ENCODE data around the gene HDAC4. TPM values are rescaled to one million over a fixed set of nuclear protein-coding genes. Genes with fewer than 3 reads are reported as not detected.

HDAC4 gene
- total RNA-seq, 1 experiment from 2014 or later: 47.6 TPM

- Histone ChIP-seq H2AFZ (ENCODE audit: low read depth, low read length, poor library complexity, severe bottlenecking) (no peak overlapping the region), H3K4me1 (ENCODE audit: control insufficient read depth in 1 of 2, insufficient read depth in 2 of 2, low read length in 2 of 2) (peaks cover 65 to 93% of the 10 kb centered on the region in 2 experiments), H3K4me2 (ENCODE audit: low read length) (peak overlapping the region; percentile 94), H3K9ac (ENCODE audit: low read length) (peak overlapping the region; percentile 81), H3K27me3 (ENCODE audit: insufficient read depth, low read length) (no peaks in the 10 kb centered on the region), H3K27ac (ENCODE audit: low read depth, low read length) (peak overlapping the region; percentile 84), H3K4me3 (replicated peaks in 1 of 2; ENCODE audit: low read depth in 1 of 2, low read length in 2 of 2) (peak overlapping the region; percentile 49 to 59), H3K9me3 (ENCODE audit: control insufficient read depth in 1 of 2, insufficient read depth in 1 of 2, low read depth in 1 of 2, low read length in 2 of 2) (no peaks in the 10 kb centered on the region), H4K20me1 (ENCODE audit: insufficient read depth) (no peaks in the 10 kb centered on the region), H3K36me3 (ENCODE audit: control insufficient read depth in 1 of 2, insufficient read depth in 2 of 2, low read length in 2 of 2) (no peaks in the 10 kb centered on the region), H3K79me2 (ENCODE audit: insufficient read depth, low read length) (peaks cover 78% of the 10 kb centered on the region), H3K9me2 (ENCODE audit: insufficient read depth) (no peaks in the 10 kb centered on the region)
- TF ChIP-seq SP1 (IDR thresholded peaks at IDR 0.05; ENCODE audit: low read depth) (no peak), TCF7L2 (IDR thresholded peaks at IDR 0.05; ENCODE audit: borderline replicate concordance, extremely low read depth, insufficient read depth, insufficient read length) (no peak), SRF (IDR thresholded peaks at IDR 0.05; ENCODE audit: low read depth) (no peak), YY1 (IDR thresholded peaks at IDR 0.05; ENCODE audit: extremely low read depth, insufficient replicate concordance, low read depth, low read length) (peak; percentile 6), FOSL1 (IDR thresholded peaks at IDR 0.05; ENCODE audit: low read depth) (no peak), ZBTB33 (IDR thresholded peaks at IDR 0.05; ENCODE audit: extremely low read depth, insufficient replicate concordance, low read length) (peak; percentile 1), MAX (IDR thresholded peaks at IDR 0.05) (no peak), POLR2AphosphoS5 (IDR thresholded peaks at IDR 0.05; ENCODE audit: low read depth, low read length) (peak; percentile 56; the same call in 1 of the 2 replicates), EZH2phosphoT487 (IDR thresholded peaks at IDR 0.05; ENCODE audit: borderline replicate concordance) (no peak), CBX3 (IDR thresholded peaks at IDR 0.05; ENCODE audit: low read depth) (no peak), CTCF (IDR thresholded peaks at IDR 0.05 in 2 of 3, conservative IDR thresholded peaks at IDR 0.05 in 1 of 3; ENCODE audit: borderline replicate concordance in 1 of 3, insufficient read depth in 1 of 3, low read depth in 2 of 3, low read length in 2 of 3) (no peak)
- ATAC-seq: peak; percentile 76
- ChIA-PET POLR2A (interaction anchor here (1.2 kb wide), 1 partner anchor 27 kb away, joined by 3 read pairs; no protein-coding TSS in a partner anchor), CTCF (interaction anchor here (1.6 kb wide), 1 partner anchor 8 kb away, joined by 3 read pairs; no protein-coding TSS in a partner anchor), RAD21 (ENCODE audit: low non-redundant PET in 1 of 2, low total read pairs in 2 of 2, uncharacterized antibody in 2 of 2, unreplicated experiment in 2 of 2) (interaction anchor here (1.1 to 1.3 kb wide), 2 partner anchors 27 kb away, joined by 3 to 5 read pairs; no protein-coding TSS in a partner anchor)
- no TSS peak for BruUV-seq (replicated peaks)
- intact Hi-C loops (cut with micrococcal nuclease): no loop called here
- peak; percentile 58 for DNase-seq (ENCODE audit: low read depth, low spot score)
Measured at GRCh38 chr2:239274391-239275043, 126.3 kb downstream of the HDAC4 start.
